CD8-positive, alpha-beta memory T cell (primary cell): ENCODE results near the gene SLC3A2. TPM values are rescaled to one million over a fixed set of nuclear protein-coding genes. Genes with fewer than 3 reads are reported as not detected.

Experiments used
- CTCF ChIA-PET: fragments of 350-600 bp; sonication (Branson Sonifier 250); formaldehyde crosslinking; loops from one replicate; lab custom pipeline; 2021; ENCODE audit warnings: antibody characterized with exemption; lab: Charles Lee
- POLR2A ChIA-PET: fragments of 350-600 bp; sonication (Branson Sonifier 250); formaldehyde crosslinking; loops from one replicate; lab custom pipeline; 2021; ENCODE audit warnings: antibody characterized with exemption; lab: Charles Lee
- DNase-seq, 5 donors: peaks; one replicate each; pipeline versions ENCODE4 v3.0.0 to v3.0.0-alpha.2; 2020 to 2022; ENCODE audit warnings: mixed read lengths in 1 of 5
- H3K27ac ChIP-seq: one replicate; pipeline ENCODE4 v1.7.0; 2013; ENCODE audit warnings: low read depth, mild to moderate bottlenecking, low read length, moderate library complexity
- H3K27me3 ChIP-seq: 2 replicates; pipeline ENCODE4 v1.7.0; 2013; ENCODE audit warnings: low read length, mild to moderate bottlenecking; ENCODE audit not compliant: insufficient read depth, poor library complexity, severe bottlenecking
- H3K36me3 ChIP-seq: 2 replicates; pipeline ENCODE4 v1.7.0; 2013; ENCODE audit warnings: mild to moderate bottlenecking, low read length, moderate library complexity; ENCODE audit not compliant: insufficient read depth
- H3K4me1 ChIP-seq: 2 replicates; pipeline ENCODE4 v1.7.0; 2013; ENCODE audit warnings: mild to moderate bottlenecking, low read length, moderate library complexity; ENCODE audit not compliant: insufficient read depth
- H3K4me3 ChIP-seq: 2 replicates; pipeline ENCODE4 v1.7.0; 2013; ENCODE audit warnings: mild to moderate bottlenecking, low read length
- H3K9me3 ChIP-seq: 2 replicates; pipeline ENCODE4 v1.7.0; 2013; ENCODE audit warnings: mild to moderate bottlenecking, low read length
- H3K27ac Mint-ChIP-seq, 8 donors: one replicate each; pipeline ENCODE4 v1.8.0; 2020 to 2021; ENCODE audit warnings: mixed read lengths in 8 of 8, mild to moderate bottlenecking in 6 of 8, inconsistent platforms in 3 of 8, moderate library complexity in 3 of 8
- H3K27me3 Mint-ChIP-seq, 2 donors: one replicate each; pipeline ENCODE4 v1.8.0; 2020 to 2021; ENCODE audit warnings: mixed read lengths in 2 of 2, mild to moderate bottlenecking in 1 of 2, moderate library complexity in 1 of 2
- H3K36me3 Mint-ChIP-seq, 3 donors: one replicate each; pipeline ENCODE4 v1.8.0; 2020 to 2021; ENCODE audit warnings: mixed read lengths in 3 of 3, inconsistent platforms in 1 of 3, mild to moderate bottlenecking in 1 of 3
- H3K4me1 Mint-ChIP-seq, 3 donors: one replicate each; pipeline ENCODE4 v1.8.0; 2020 to 2021; ENCODE audit warnings: mixed read lengths in 3 of 3, inconsistent platforms in 1 of 3, mild to moderate bottlenecking in 1 of 3
- H3K4me3 Mint-ChIP-seq, 7 donors: one replicate each; pipeline ENCODE4 v1.8.0; 2020 to 2021; ENCODE audit warnings: mixed read lengths in 7 of 7, mild to moderate bottlenecking in 6 of 7, moderate library complexity in 4 of 7, inconsistent platforms in 2 of 7
- H3K9me3 Mint-ChIP-seq, 5 donors: one replicate each; pipeline ENCODE4 v1.8.0; 2020 to 2022; ENCODE audit warnings: mixed read lengths in 5 of 5, mild to moderate bottlenecking in 3 of 5, moderate library complexity in 2 of 5, inconsistent platforms in 1 of 5
- polyA plus RNA-seq: library from polyadenylated mRNA; unstranded; fragments of 300-500 nt; fragmentation: Illumina TruSeq; gene quantifications from one replicate; pipeline ENCODE4 v1.2.3, GENCODE V29; 2021
- total RNA-seq, 2 experiments: library from RNA; stranded (reverse); gene quantifications; one replicate each; pipeline ENCODE4 v1.2.3, GENCODE V29; 2021

Gene SLC3A2
- total and polyA plus RNA-seq, 3 experiments from 2014 or later = 180 to 430 (median 426) TPM

- H3K4me3 Mint-ChIP-seq = no peak overlapping the region
- peaks cover 8 to 28% (median 13%) of the 10 kb centered on the region in 3 donors for H3K36me3 Mint-ChIP-seq
- no peaks in the 10 kb centered on the region for H3K9me3 ChIP-seq
- peaks cover 6% of the 10 kb centered on the region in 2 donors for H3K27me3 Mint-ChIP-seq
- CTCF ChIA-PET = interaction anchor here (2.5 kb wide), 1 partner anchor 14 kb away, joined by 10 read pairs; no protein-coding TSS in a partner anchor
- POLR2A ChIA-PET = interaction anchor here (0.6 kb wide), 1 partner anchor 120 kb away, joined by 3 read pairs; no protein-coding TSS in a partner anchor
- H3K4me3 ChIP-seq = no peak overlapping the region
- peaks cover 18% of the 10 kb centered on the region for H3K36me3 ChIP-seq
- no peak overlapping the region for H3K27ac ChIP-seq
- H3K27ac Mint-ChIP-seq = peak overlapping the region in 1 of 8 donors; percentile 7
- no peaks in the 10 kb centered on the region for H3K27me3 ChIP-seq
- H3K9me3 Mint-ChIP-seq = no peaks in the 10 kb centered on the region
- DNase-seq = peak in 1 of 5 donors; percentile 14
- H3K4me1 ChIP-seq = no peaks in the 10 kb centered on the region
- H3K4me1 Mint-ChIP-seq = no peaks in the 10 kb centered on the region
These were observed 11.6 kb downstream of the SLC3A2 start for GRCh38 chr11:62892077-62892922.

GRCh38 chr11:62895501-62895900, 14.8 kb downstream of the SLC3A2 start:
- no peak overlapping the region for H3K27ac Mint-ChIP-seq
- H3K4me3 Mint-ChIP-seq = no peak overlapping the region
- DNase-seq = no peak
- CTCF ChIA-PET = interaction anchor here (1.2 to 2.3 kb wide), 3 partner anchors 11 to 128 kb away, joined by 4 to 13 read pairs (median 5); no protein-coding TSS in a partner anchor
- peaks cover 12 to 17% of the 10 kb centered on the region in 2 donors for H3K27me3 Mint-ChIP-seq
- H3K4me1 Mint-ChIP-seq = no peaks in the 10 kb centered on the region
- H3K9me3 Mint-ChIP-seq = no peaks in the 10 kb centered on the region
- POLR2A ChIA-PET = no interaction called here
- Histone ChIP-seq H3K27ac (no peak overlapping the region), H3K36me3 (no peaks in the 10 kb centered on the region), H3K4me1 (no peaks in the 10 kb centered on the region), H3K4me3 (no peak overlapping the region), H3K9me3 (no peaks in the 10 kb centered on the region), H3K27me3 (peaks cover 2% of the 10 kb centered on the region)
- H3K36me3 Mint-ChIP-seq = peaks cover 0 to 1% (median 0%) of the 10 kb centered on the region in 3 donors

- Histone ChIP-seq H3K9me3 (no peaks in the 10 kb centered on the region), H3K4me1 (no peaks in the 10 kb centered on the region), H3K27me3 (peaks cover 2% of the 10 kb centered on the region), H3K36me3 (no peaks in the 10 kb centered on the region), H3K4me3 (no peak overlapping the region), H3K27ac (no peak overlapping the region)
- no peaks in the 10 kb centered on the region for H3K4me1 Mint-ChIP-seq
- DNase-seq = peak in 1 of 5 donors; percentile 33
- ChIA-PET CTCF (interaction anchor here (1.8 to 2.3 kb wide), 2 partner anchors 10 to 128 kb away, joined by 4 to 13 read pairs; no protein-coding TSS in a partner anchor), POLR2A (no interaction called here)
- H3K27me3 Mint-ChIP-seq = peaks cover 12 to 18% of the 10 kb centered on the region in 2 donors
- peaks cover 0 to 1% (median 0%) of the 10 kb centered on the region in 3 donors for H3K36me3 Mint-ChIP-seq
- H3K4me3 Mint-ChIP-seq = no peak overlapping the region
- no peak overlapping the region for H3K27ac Mint-ChIP-seq
- H3K9me3 Mint-ChIP-seq = no peaks in the 10 kb centered on the region
These were observed 15.4 kb downstream of the SLC3A2 start for GRCh38 chr11:62896049-62896448.

- Mint-ChIP-seq H3K4me3 (no peak overlapping the region), H3K36me3 (no peaks in the 10 kb centered on the region), H3K4me1 (peaks cover 0 to 2% (median 0%) of the 10 kb centered on the region in 3 donors), H3K9me3 (no peaks in the 10 kb centered on the region), H3K27ac (peak overlapping the region in 2 of 8 donors; percentile 30 to 67), H3K27me3 (peaks cover 12 to 24% of the 10 kb centered on the region in 2 donors)
- POLR2A ChIA-PET = no interaction called here
- H3K4me3 ChIP-seq = no peak overlapping the region
- no peaks in the 10 kb centered on the region for H3K36me3 ChIP-seq
- CTCF ChIA-PET = interaction anchor here (2.3 kb wide), 1 partner anchor 9 kb away, joined by 13 read pairs; no protein-coding TSS in a partner anchor
- no peak overlapping the region for H3K27ac ChIP-seq
- H3K9me3 ChIP-seq = no peaks in the 10 kb centered on the region
- no peak for DNase-seq
- H3K27me3 ChIP-seq = peaks cover 2% of the 10 kb centered on the region
- H3K4me1 ChIP-seq = no peaks in the 10 kb centered on the region
These were observed 16.6 kb downstream of the SLC3A2 start for GRCh38 chr11:62897311-62897710.

- POLR2A ChIA-PET = no interaction called here
- H3K27ac Mint-ChIP-seq = no peak overlapping the region
- H3K9me3 Mint-ChIP-seq = no peaks in the 10 kb centered on the region
These were observed 17.3 kb downstream of the SLC3A2 start for GRCh38 chr11:62898027-62898426.

GRCh38 chr11:62902932-62903331, 22.2 kb downstream of the SLC3A2 start:
- ChIA-PET CTCF (interaction anchor here (0.8 to 7.4 kb wide), 3 partner anchors 9 to 119 kb away, joined by 3 to 153 read pairs (median 4); no protein-coding TSS in a partner anchor), POLR2A (no interaction called here)
- Histone ChIP-seq H3K36me3 (no peaks in the 10 kb centered on the region), H3K4me3 (no peak overlapping the region), H3K9me3 (no peaks in the 10 kb centered on the region), H3K27ac (no peak overlapping the region), H3K27me3 (peaks cover 2% of the 10 kb centered on the region), H3K4me1 (no peaks in the 10 kb centered on the region)
- no peak for DNase-seq
- Mint-ChIP-seq H3K9me3 (no peaks in the 10 kb centered on the region), H3K4me1 (peaks cover 0 to 5% (median 4%) of the 10 kb centered on the region in 3 donors), H3K4me3 (no peak overlapping the region), H3K27ac (no peak overlapping the region), H3K27me3 (peaks cover 6 to 33% of the 10 kb centered on the region in 2 donors), H3K36me3 (no peaks in the 10 kb centered on the region)

More at GRCh38 chr11:62898027-62898426, 17.3 kb downstream of the SLC3A2 start:
- Mint-ChIP-seq H3K36me3 (no peaks in the 10 kb centered on the region), H3K4me3 (no peak overlapping the region), H3K4me1 (peaks cover 0 to 5% (median 0%) of the 10 kb centered on the region in 3 donors), H3K27me3 (peaks cover 12 to 26% of the 10 kb centered on the region in 2 donors)
- Histone ChIP-seq H3K27me3 (peaks cover 2% of the 10 kb centered on the region), H3K27ac (no peak overlapping the region), H3K36me3 (no peaks in the 10 kb centered on the region), H3K4me1 (no peaks in the 10 kb centered on the region), H3K9me3 (no peaks in the 10 kb centered on the region), H3K4me3 (no peak overlapping the region)
- CTCF ChIA-PET = interaction anchor here (1.2 to 2.3 kb wide), 2 partner anchors 8 to 9 kb away, joined by 3 to 13 read pairs; no protein-coding TSS in a partner anchor
- DNase-seq = no peak

GRCh38 chr11:62905296-62905695, 24.6 kb downstream of the SLC3A2 start:
- Histone ChIP-seq H3K27me3 (no peaks in the 10 kb centered on the region), H3K9me3 (no peaks in the 10 kb centered on the region), H3K4me3 (no peak overlapping the region), H3K36me3 (no peaks in the 10 kb centered on the region), H3K4me1 (no peaks in the 10 kb centered on the region), H3K27ac (no peak overlapping the region)
- Mint-ChIP-seq H3K27ac (no peak overlapping the region), H3K9me3 (no peaks in the 10 kb centered on the region), H3K27me3 (peaks cover 2 to 35% of the 10 kb centered on the region in 2 donors), H3K36me3 (no peaks in the 10 kb centered on the region), H3K4me1 (peaks cover 0 to 5% (median 4%) of the 10 kb centered on the region in 3 donors), H3K4me3 (no peak overlapping the region)
- ChIA-PET CTCF (interaction anchor here (0.6 to 7.4 kb wide), 23 partner anchors 9 to 522 kb away, joined by 3 to 153 read pairs (median 6); partner anchors contain the start of genes CHRM1, SCGB1A1, SLC22A8 and SLC3A2), POLR2A (no interaction called here)
- no peak for DNase-seq
